ENCODE measurements around the gene TMEFF2.

The TMEFF2 gene

GRCh38 chr2:192184349-192184748 lies 10.4 kb downstream of the TMEFF2 start:
- TF ChIP-seq, protein P1, sequence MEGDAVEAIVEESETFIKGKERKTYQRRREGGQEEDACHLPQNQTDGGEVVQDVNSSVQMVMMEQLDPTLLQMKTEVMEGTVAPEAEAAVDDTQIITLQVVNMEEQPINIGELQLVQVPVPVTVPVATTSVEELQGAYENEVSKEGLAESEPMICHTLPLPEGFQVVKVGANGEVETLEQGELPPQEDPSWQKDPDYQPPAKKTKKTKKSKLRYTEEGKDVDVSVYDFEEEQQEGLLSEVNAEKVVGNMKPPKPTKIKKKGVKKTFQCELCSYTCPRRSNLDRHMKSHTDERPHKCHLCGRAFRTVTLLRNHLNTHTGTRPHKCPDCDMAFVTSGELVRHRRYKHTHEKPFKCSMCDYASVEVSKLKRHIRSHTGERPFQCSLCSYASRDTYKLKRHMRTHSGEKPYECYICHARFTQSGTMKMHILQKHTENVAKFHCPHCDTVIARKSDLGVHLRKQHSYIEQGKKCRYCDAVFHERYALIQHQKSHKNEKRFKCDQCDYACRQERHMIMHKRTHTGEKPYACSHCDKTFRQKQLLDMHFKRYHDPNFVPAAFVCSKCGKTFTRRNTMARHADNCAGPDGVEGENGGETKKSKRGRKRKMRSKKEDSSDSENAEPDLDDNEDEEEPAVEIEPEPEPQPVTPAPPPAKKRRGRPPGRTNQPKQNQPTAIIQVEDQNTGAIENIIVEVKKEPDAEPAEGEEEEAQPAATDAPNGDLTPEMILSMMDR (IDR thresholded peaks at IDR 0.05; ENCODE audit: insufficient read depth, missing control alignments) = no peak
- no peak for FAIRE-seq
- DNase-seq (ENCODE audit: insufficient read length, low spot score) = no peak

- FAIRE-seq (no peak), DNase-seq (ENCODE audit: insufficient read length, low spot score) (no peak)
- TF ChIP-seq, protein P1 (IDR thresholded peaks at IDR 0.05; ENCODE audit: insufficient read depth, missing control alignments) = no peak
Measured at GRCh38 chr2:192183296-192183695, 11.4 kb downstream of the TMEFF2 start.

DNA sequence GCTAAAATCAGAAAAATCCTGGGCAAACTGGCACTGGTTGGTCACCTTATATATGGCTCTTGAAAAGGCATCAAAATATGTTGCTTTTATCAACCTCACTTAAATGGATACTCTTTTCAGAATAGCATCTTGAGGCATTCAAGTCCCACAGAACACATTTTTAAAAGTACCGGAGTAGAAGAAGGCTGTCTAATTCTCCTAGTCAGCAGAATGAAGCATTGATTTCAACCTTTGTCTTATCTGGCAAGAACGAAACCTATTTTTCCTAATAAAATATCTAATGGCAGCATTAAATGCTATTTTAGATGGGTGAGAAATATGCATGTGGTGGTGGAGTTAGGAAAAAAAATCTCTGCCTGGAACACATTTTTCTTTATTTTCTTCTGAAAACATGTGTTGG lies 27.8 kb downstream of the TMEFF2 start:
- DNase-seq (ENCODE audit: insufficient read length, low spot score) (no peak), FAIRE-seq (no peak)
- TF ChIP-seq, protein P1 (IDR thresholded peaks at IDR 0.05; ENCODE audit: insufficient read depth, missing control alignments) = no peak

- TF ChIP-seq, protein P1 (IDR thresholded peaks at IDR 0.05; ENCODE audit: insufficient read depth, missing control alignments) = no peak
- FAIRE-seq = no peak
- no peak for DNase-seq (ENCODE audit: insufficient read length, low spot score)
Measured at GRCh38 chr2:192165842-192166241, 28.9 kb downstream of the TMEFF2 start.

GRCh38 chr2:192162392-192163042 lies 32.2 kb downstream of the TMEFF2 start:
- TF ChIP-seq, protein P1 (IDR thresholded peaks at IDR 0.05; ENCODE audit: insufficient read depth, missing control alignments) = peak; percentile 96
- FAIRE-seq = peak; percentile 82

DNA sequence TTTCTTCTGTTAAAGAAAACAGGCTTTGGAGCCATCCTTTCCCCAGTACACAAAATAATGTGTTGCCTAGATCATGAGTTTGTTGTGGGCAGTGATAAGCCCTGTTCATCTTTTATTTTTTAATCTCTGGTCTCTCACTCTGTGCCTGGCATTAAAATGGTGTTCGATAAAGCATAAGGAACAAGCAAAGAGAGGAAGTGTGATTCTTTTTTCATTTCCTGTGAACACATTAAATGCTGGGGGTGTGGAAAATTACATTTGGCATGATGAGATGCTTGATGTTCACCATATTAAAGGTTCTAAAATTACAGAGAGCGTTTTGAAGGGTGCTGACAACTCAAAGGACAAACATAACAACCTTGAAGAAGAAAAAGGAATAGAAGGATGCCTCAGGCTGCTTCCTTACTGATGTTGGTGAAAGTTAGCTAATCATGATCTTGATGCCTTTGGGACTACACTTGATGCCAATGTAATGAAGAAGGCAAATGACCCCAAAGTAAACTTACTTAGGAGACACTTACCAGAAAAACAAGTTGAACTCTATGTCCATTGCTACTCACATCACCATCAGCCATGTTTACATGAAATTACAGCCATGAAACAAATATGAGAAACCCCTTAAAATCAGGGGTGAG lies 33.0 kb downstream of the TMEFF2 start:
- FAIRE-seq (no peak), DNase-seq (ENCODE audit: insufficient read length, low spot score) (no peak)
- TF ChIP-seq, protein P1 (IDR thresholded peaks at IDR 0.05; ENCODE audit: insufficient read depth, missing control alignments) = no peak

More at GRCh38 chr2:192162392-192163042, 32.2 kb downstream of the TMEFF2 start:
- DNase-seq (ENCODE audit: insufficient read length, low spot score) = no peak

GRCh38 chr2:192159736-192160135 lies 35.0 kb downstream of the TMEFF2 start:
- no peak for FAIRE-seq
- TF ChIP-seq, protein P1 (IDR thresholded peaks at IDR 0.05; ENCODE audit: insufficient read depth, missing control alignments) = no peak
- DNase-seq (ENCODE audit: insufficient read length, low spot score) = no peak
